GM12892 (cell line): Measurements from ENCODE around the gene GIMAP5.

ENCODE experiments used
- POLR2A ChIP-seq: IDR thresholded peaks from 2 replicates; pipeline ENCODE4 v1.6.1; 2011; ENCODE audit warnings: low read depth, low read length, control low read depth
- POLR2AphosphoS5 ChIP-seq: IDR thresholded peaks from 2 replicates; pipeline ENCODE4 v1.6.1; 2011; ENCODE audit warnings: low read depth, low read length, control low read depth

DNA sequence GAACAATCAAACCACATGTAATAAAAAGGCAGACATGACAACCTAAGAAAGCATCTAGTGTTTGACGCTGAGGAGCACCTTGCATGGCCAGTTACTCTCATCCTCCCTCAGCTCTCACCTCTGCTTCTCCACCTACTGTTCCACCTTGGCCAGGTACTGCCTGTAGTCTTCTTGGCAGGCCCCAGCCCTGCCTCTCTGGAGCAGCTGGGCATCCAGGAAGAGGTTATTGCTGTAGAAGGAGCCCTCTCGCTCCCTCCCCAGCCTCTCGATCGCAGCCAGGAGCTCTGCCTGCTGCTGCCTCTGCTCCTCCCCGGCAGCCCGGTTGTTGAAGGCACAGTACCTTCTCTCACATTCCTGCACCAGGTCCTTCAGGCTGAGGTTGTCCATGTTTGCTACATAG lies 9.7 kb downstream of the GIMAP5 start:
- TF ChIP-seq POLR2A: no peak
- TF ChIP-seq POLR2AphosphoS5: no peak
